GM23248 (cell line): ENCODE measurements around the gene LRRC7. TPM values are rescaled to one million over a fixed set of nuclear protein-coding genes. Genes with fewer than 3 reads are reported as not detected.

ENCODE experiments used
- DNase-seq: peaks from one replicate; pipeline ENCODE4 v3.0.0-alpha.2; 2015
- H2AFZ ChIP-seq: fragments of 200-600 bp; sonication (generic); 2 replicates; pipeline ENCODE4 v1.6.1; 2016; ENCODE audit warnings: antibody characterized with exemption
- H3F3A ChIP-seq: fragments of 200-600 bp; sonication (generic); 2 replicates; pipeline ENCODE4 v1.6.1; 2016; ENCODE audit warnings: mild to moderate bottlenecking, antibody characterized with exemption, mixed run types; ENCODE audit not compliant: insufficient read depth
- H3K27ac ChIP-seq: fragments of 200-600 bp; sonication (generic); 2 replicates; pipeline ENCODE4 v1.5.1; 2016; ENCODE audit warnings: mild to moderate bottlenecking
- H3K27me3 ChIP-seq: fragments of 200-600 bp; sonication (generic); replicated peaks from 2 replicates; pipeline ENCODE4 v1.6.1; 2016; ENCODE audit warnings: mild to moderate bottlenecking; ENCODE audit not compliant: insufficient read depth
- H3K36me3 ChIP-seq: fragments of 200-600 bp; sonication (generic); 2 replicates; pipeline ENCODE4 v1.6.1; 2016; ENCODE audit warnings: low read depth, mild to moderate bottlenecking
- H3K4me1 ChIP-seq: fragments of 200-600 bp; sonication (generic); 2 replicates; pipeline ENCODE4 v1.6.1; 2016; ENCODE audit warnings: mild to moderate bottlenecking; ENCODE audit not compliant: insufficient read depth
- H3K4me2 ChIP-seq: fragments of 200-600 bp; sonication (generic); one replicate; pipeline ENCODE4 v1.6.1; 2016; ENCODE audit warnings: mild to moderate bottlenecking; ENCODE audit not compliant: unreplicated experiment
- H3K4me3 ChIP-seq: fragments of 200-600 bp; sonication (generic); 2 replicates; pipeline ENCODE4 v1.5.1; 2016; ENCODE audit warnings: mild to moderate bottlenecking
- H3K79me2 ChIP-seq: fragments of 200-600 bp; sonication (generic); 2 replicates; pipeline ENCODE4 v1.6.1; 2016; ENCODE audit warnings: mild to moderate bottlenecking; ENCODE audit not compliant: insufficient read depth
- H3K9ac ChIP-seq: fragments of 200-600 bp; sonication (generic); 2 replicates; pipeline ENCODE4 v1.6.1; 2016; ENCODE audit warnings: mild to moderate bottlenecking
- H3K9me2 ChIP-seq: fragments of 200-600 bp; sonication (generic); 2 replicates; pipeline ENCODE4 v1.6.1; 2016; ENCODE audit warnings: mixed run types, mild to moderate bottlenecking, moderate library complexity; ENCODE audit not compliant: insufficient read depth
- H3K9me3 ChIP-seq: fragments of 200-600 bp; sonication (generic); one replicate; pipeline ENCODE4 v1.6.1; 2017; ENCODE audit warnings: low read depth
- H4K20me1 ChIP-seq: fragments of 200-600 bp; sonication (generic); 2 replicates; pipeline ENCODE4 v1.6.0; 2016; ENCODE audit not compliant: insufficient read depth
- EZH2 ChIP-seq: fragments of 200-600 bp; sonication (generic); IDR thresholded peaks from 2 replicates; pipeline ENCODE4 v1.6.1; 2018; ENCODE audit warnings: antibody characterized with exemption, mild to moderate bottlenecking; ENCODE audit not compliant: insufficient read depth, poor library complexity, severe bottlenecking
- EZH2phosphoT487 ChIP-seq: fragments of 200-600 bp; sonication (generic); IDR thresholded peaks from 2 replicates; pipeline ENCODE4 v1.6.1; 2018; ENCODE audit warnings: antibody characterized with exemption, moderate library complexity, mild to moderate bottlenecking, low read depth; ENCODE audit not compliant: insufficient read depth
- WGBS, 2 experiments: methylation state at CpG; one replicate each; pipeline ENCODE4 v1.1.6; 2015 to 2017; ENCODE audit warnings: low lambda C conversion rate in 2 of 2, low coverage in 1 of 2; ENCODE audit errors: missing lambda C conversion rate in 2 of 2; 5-methylcytosine and 5-hydroxymethylcytosine counted together
- in situ Hi-C: fragments of 300-500 bp; cut with MboI; formaldehyde crosslinking; loops from 2 replicates; pipeline ENCODE4 v1.15.0; 2020
- polyA plus RNA-seq: library from polyadenylated mRNA; unstranded; fragments of >200 nt; fragmentation: Nextera tagmentation; extraction: Ambion mirVana; gene quantifications from 2 replicates; pipeline ENCODE4 v1.2.1, GENCODE V29; 2016
- total RNA-seq: library from RNA; depleted of rRNA; stranded (reverse); fragments of >200 nt; shearing (Covaris generic); gene quantifications from 2 replicates; pipeline ENCODE4 v1.2.3, GENCODE V29; 2014

Gene LRRC7
- total and polyA plus RNA-seq, 2 experiments from 2014 or later, result 0.29 TPM; not detected in 1

GRCh38 chr1:69985376-69985775 is 417.7 kb downstream of the LRRC7 start:
- H3K9me2 ChIP-seq, result no peaks in the 10 kb centered on the region
- H3K4me2 ChIP-seq, result no peak overlapping the region
- DNase-seq, result no peak
- 92 to 97% methylated on average over 1 of the region's 1 CpG for WGBS, 2 experiments
- no peaks in the 10 kb centered on the region for H3K36me3 ChIP-seq
- TF ChIP-seq EZH2phosphoT487 (no peak), EZH2 (no peak)
- H3F3A ChIP-seq, result peaks cover 13% of the 10 kb centered on the region
- no peaks in the 10 kb centered on the region for H4K20me1 ChIP-seq
- H3K4me1 ChIP-seq, result peaks cover 11% of the 10 kb centered on the region
- no peak overlapping the region for H2AFZ ChIP-seq
- H3K9me3 ChIP-seq, result no peaks in the 10 kb centered on the region
- in situ Hi-C loops, result no loop called here
- H3K9ac ChIP-seq, result no peak overlapping the region
- no peaks in the 10 kb centered on the region for H3K27me3 ChIP-seq
- no peak overlapping the region for H3K27ac ChIP-seq
- H3K79me2 ChIP-seq, result no peaks in the 10 kb centered on the region
- no peak overlapping the region for H3K4me3 ChIP-seq

DNA sequence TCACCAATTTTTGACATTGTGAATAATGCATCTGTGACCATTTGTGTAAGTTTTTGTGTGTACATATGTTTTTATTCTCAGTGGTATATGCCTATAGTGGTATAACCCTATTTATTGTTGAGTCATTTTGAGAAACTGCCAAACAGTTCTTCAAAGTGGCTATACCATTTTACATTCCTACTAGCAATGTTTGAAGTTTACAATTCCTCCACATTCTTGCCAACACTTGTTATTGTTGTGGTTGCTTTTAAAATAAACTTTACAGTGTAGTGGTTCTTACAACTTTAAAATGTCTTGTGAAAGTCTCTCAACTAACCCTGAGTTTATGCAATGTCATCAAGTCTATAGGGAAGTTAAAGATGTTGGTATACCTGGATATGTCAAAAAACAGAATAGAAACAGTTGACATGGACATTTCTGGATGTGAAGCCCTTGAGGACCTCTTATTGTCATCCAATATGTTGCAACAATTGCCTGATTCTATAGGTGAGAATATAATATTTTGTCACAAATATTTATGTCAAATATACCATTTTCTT is 418.2 kb downstream of the LRRC7 start:
- Histone ChIP-seq H3K9me3 (no peaks in the 10 kb centered on the region), H3K27me3 (no peaks in the 10 kb centered on the region), H3K27ac (no peak overlapping the region), H3K4me3 (no peak overlapping the region), H3K4me1 (peaks cover 11% of the 10 kb centered on the region), H3K79me2 (no peaks in the 10 kb centered on the region), H2AFZ (no peak overlapping the region), H3K9ac (no peak overlapping the region), H3F3A (peaks cover 13% of the 10 kb centered on the region), H3K4me2 (no peak overlapping the region), H4K20me1 (no peaks in the 10 kb centered on the region), H3K9me2 (no peaks in the 10 kb centered on the region), H3K36me3 (no peaks in the 10 kb centered on the region)
- no peak for DNase-seq
- TF ChIP-seq EZH2, result no peak
- no peak for TF ChIP-seq EZH2phosphoT487
- in situ Hi-C loops, result no loop called here

DNA sequence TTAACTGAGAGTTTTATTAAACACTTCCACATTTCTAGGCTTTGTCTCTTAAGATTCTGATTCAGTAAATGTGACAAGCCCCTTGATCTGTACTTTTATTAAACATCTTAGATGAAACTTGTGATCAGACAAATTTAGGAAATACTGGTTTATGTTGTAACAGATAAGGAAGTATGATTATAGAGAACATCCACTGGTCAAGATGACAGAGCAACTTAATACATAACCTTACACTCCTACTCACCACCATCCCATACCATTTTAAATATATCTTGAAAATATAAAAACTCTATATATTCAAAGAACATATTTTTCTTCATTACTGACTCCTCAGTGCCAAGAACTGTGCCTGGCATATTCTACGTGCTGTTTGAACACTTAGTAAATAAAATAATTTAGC is 420.2 kb downstream of the LRRC7 start:
- peaks cover 6% of the 10 kb centered on the region for H3F3A ChIP-seq
- no peak overlapping the region for H3K4me3 ChIP-seq
- no peak overlapping the region for H3K4me2 ChIP-seq
- H3K9me2 ChIP-seq, result no peaks in the 10 kb centered on the region
- no peaks in the 10 kb centered on the region for H3K27me3 ChIP-seq
- H4K20me1 ChIP-seq, result no peaks in the 10 kb centered on the region
- TF ChIP-seq EZH2 (no peak), EZH2phosphoT487 (no peak)
- H3K4me1 ChIP-seq, result peaks cover 9% of the 10 kb centered on the region
- no peak overlapping the region for H3K27ac ChIP-seq
- WGBS, 2 experiments, result 77 to 88% methylated on average over 1 of the region's 1 CpG
- H2AFZ ChIP-seq, result no peak overlapping the region
- H3K36me3 ChIP-seq, result no peaks in the 10 kb centered on the region
- H3K9me3 ChIP-seq, result no peaks in the 10 kb centered on the region
- DNase-seq, result no peak
- H3K9ac ChIP-seq, result no peak overlapping the region
- no peaks in the 10 kb centered on the region for H3K79me2 ChIP-seq
- in situ Hi-C loops, result no loop called here

- no peaks in the 10 kb centered on the region for H3K27me3 ChIP-seq
- H3K9ac ChIP-seq, result no peak overlapping the region
- no peak overlapping the region for H2AFZ ChIP-seq
- no peak overlapping the region for H3K27ac ChIP-seq
- H3K79me2 ChIP-seq, result no peaks in the 10 kb centered on the region
- TF ChIP-seq EZH2 (no peak), EZH2phosphoT487 (no peak)
- no peak overlapping the region for H3K4me3 ChIP-seq
- DNase-seq, result peak; percentile 65
- no peaks in the 10 kb centered on the region for H3K36me3 ChIP-seq
- H3K4me2 ChIP-seq, result no peak overlapping the region
- in situ Hi-C loops, result no loop called here
- no peaks in the 10 kb centered on the region for H3F3A ChIP-seq
- H3K9me3 ChIP-seq, result no peaks in the 10 kb centered on the region
- WGBS, 2 experiments, result 47 to 48% methylated on average over 3 of the region's 3 CpGs
- no peaks in the 10 kb centered on the region for H3K9me2 ChIP-seq
- peaks cover 13% of the 10 kb centered on the region; the same call in 1 of the 2 replicates for H3K4me1 ChIP-seq
- H4K20me1 ChIP-seq, result no peaks in the 10 kb centered on the region
Observed at GRCh38 chr1:69991644-69992043, 423.9 kb downstream of the LRRC7 start.

DNA sequence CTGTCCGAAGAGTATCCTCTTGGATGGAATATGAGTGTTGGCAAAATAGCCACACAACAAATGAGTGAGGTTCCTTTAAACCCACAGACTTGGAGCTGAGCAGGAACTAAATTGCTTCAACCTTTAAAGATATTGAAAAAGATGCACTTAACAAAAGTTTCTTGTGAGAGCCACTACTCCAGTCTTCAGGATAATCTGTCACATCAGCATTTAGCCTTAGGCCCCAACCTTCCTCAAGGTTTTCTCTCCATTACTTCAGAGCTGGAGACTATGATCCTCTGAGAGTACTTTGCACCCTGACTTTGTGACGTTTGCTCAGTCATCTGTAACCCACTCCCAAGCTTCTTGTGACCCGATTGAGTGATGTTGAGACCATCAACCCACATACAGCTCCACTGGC is 424.9 kb downstream of the LRRC7 start:
- no peaks in the 10 kb centered on the region for H3K9me3 ChIP-seq
- in situ Hi-C loops, result no loop called here
- 82% methylated on average over 3 of the region's 3 CpGs for WGBS, 2 experiments

More for the DNA sequence above, 424.9 kb downstream of the LRRC7 start:
- no peak overlapping the region for H2AFZ ChIP-seq
- H4K20me1 ChIP-seq, result no peaks in the 10 kb centered on the region
- H3K36me3 ChIP-seq, result no peaks in the 10 kb centered on the region
- H3K9me2 ChIP-seq, result no peaks in the 10 kb centered on the region
- H3K79me2 ChIP-seq, result no peaks in the 10 kb centered on the region
- no peak overlapping the region for H3K4me2 ChIP-seq
- no peaks in the 10 kb centered on the region for H3F3A ChIP-seq
- TF ChIP-seq EZH2 (no peak), EZH2phosphoT487 (no peak)
- no peak for DNase-seq
- no peaks in the 10 kb centered on the region for H3K27me3 ChIP-seq
- no peak overlapping the region for H3K27ac ChIP-seq
- peaks cover 13% of the 10 kb centered on the region; the same call in 1 of the 2 replicates for H3K4me1 ChIP-seq
- H3K4me3 ChIP-seq, result no peak overlapping the region
- H3K9ac ChIP-seq, result no peak overlapping the region
